ENCODE results near the gene PLEKHG4.

Gene PLEKHG4

GRCh38 chr16:67279296-67280089 lies at the start of gene PLEKHG4:
Gene PLEKHG4, plus strand, starts transcription at chr16:67279532. Its CDS starts 513 bp downstream, at chr16:67280045.
- peak; percentile 27 for DNase-seq (ENCODE audit: low read depth)
- peak; percentile 89 for TF ChIP-seq CTCF (IDR thresholded peaks at IDR 0.05; ENCODE audit: control insufficient read depth, extremely low read depth, insufficient read depth)

GRCh38 chr16:67229906-67230808 lies 49.2 kb upstream of the PLEKHG4 start:
- H3K4me3 ChIP-seq (ENCODE audit: low read depth, low read length): no peak overlapping the region
- no peak for TF ChIP-seq CTCF (IDR thresholded peaks at IDR 0.05; ENCODE audit: control insufficient read depth, extremely low read depth, insufficient read depth)
- DNase-seq (ENCODE audit: low read depth): no peak

More at GRCh38 chr16:67279296-67280089, at the start of gene PLEKHG4:
- H3K4me3 ChIP-seq (ENCODE audit: low read depth, low read length): peak within 1 kb of the TSS; percentile 77

- TF ChIP-seq CTCF (IDR thresholded peaks at IDR 0.05; ENCODE audit: control insufficient read depth, extremely low read depth, insufficient read depth): no peak
- no peak for DNase-seq (ENCODE audit: low read depth)
- H3K4me3 ChIP-seq (ENCODE audit: low read depth, low read length): no peak overlapping the region
These were observed 48.3 kb upstream of the PLEKHG4 start for GRCh38 chr16:67230809-67231660.

- no peak for TF ChIP-seq CTCF (IDR thresholded peaks at IDR 0.05; ENCODE audit: control insufficient read depth, extremely low read depth, insufficient read depth)
- no peak overlapping the region for H3K4me3 ChIP-seq (ENCODE audit: low read depth, low read length)
- DNase-seq (ENCODE audit: low read depth): no peak
These were observed 45.7 kb upstream of the PLEKHG4 start for GRCh38 chr16:67233596-67233995.

GRCh38 chr16:67234180-67234597 lies 45.1 kb upstream of the PLEKHG4 start:
- TF ChIP-seq CTCF (IDR thresholded peaks at IDR 0.05; ENCODE audit: control insufficient read depth, extremely low read depth, insufficient read depth): no peak
- H3K4me3 ChIP-seq (ENCODE audit: low read depth, low read length): no peak overlapping the region
- DNase-seq (ENCODE audit: low read depth): no peak

GRCh38 chr16:67235816-67236562 lies 43.3 kb upstream of the PLEKHG4 start:
- TF ChIP-seq CTCF (IDR thresholded peaks at IDR 0.05; ENCODE audit: control insufficient read depth, extremely low read depth, insufficient read depth): no peak
- H3K4me3 ChIP-seq (ENCODE audit: low read depth, low read length): no peak overlapping the region
- DNase-seq (ENCODE audit: low read depth): no peak
